HL-60/S4 (cell line): Measurements from ENCODE around the gene ZFC3H1.
"Not testable (repeated sequence)": the region's sequence is repeated elsewhere in the genome, so short reads cannot be mapped to it uniquely, and the experiment has no call there.

ENCODE experiments used
- in situ Hi-C: fragments of 300-500 bp; cut with MboI; formaldehyde crosslinking; loops from 2 replicates; pipeline ENCODE4 v1.14.3; 2022; ENCODE audit warnings: low sequenced_read_pairs

Gene ZFC3H1, protein sequence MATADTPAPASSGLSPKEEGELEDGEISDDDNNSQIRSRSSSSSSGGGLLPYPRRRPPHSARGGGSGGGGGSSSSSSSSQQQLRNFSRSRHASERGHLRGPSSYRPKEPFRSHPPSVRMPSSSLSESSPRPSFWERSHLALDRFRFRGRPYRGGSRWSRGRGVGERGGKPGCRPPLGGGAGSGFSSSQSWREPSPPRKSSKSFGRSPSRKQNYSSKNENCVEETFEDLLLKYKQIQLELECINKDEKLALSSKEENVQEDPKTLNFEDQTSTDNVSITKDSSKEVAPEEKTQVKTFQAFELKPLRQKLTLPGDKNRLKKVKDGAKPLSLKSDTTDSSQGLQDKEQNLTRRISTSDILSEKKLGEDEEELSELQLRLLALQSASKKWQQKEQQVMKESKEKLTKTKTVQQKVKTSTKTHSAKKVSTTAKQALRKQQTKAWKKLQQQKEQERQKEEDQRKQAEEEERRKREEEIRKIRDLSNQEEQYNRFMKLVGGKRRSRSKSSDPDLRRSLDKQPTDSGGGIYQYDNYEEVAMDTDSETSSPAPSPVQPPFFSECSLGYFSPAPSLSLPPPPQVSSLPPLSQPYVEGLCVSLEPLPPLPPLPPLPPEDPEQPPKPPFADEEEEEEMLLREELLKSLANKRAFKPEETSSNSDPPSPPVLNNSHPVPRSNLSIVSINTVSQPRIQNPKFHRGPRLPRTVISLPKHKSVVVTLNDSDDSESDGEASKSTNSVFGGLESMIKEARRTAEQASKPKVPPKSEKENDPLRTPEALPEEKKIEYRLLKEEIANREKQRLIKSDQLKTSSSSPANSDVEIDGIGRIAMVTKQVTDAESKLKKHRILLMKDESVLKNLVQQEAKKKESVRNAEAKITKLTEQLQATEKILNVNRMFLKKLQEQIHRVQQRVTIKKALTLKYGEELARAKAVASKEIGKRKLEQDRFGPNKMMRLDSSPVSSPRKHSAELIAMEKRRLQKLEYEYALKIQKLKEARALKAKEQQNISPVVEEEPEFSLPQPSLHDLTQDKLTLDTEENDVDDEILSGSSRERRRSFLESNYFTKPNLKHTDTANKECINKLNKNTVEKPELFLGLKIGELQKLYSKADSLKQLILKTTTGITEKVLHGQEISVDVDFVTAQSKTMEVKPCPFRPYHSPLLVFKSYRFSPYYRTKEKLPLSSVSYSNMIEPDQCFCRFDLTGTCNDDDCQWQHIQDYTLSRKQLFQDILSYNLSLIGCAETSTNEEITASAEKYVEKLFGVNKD (N-terminal part only)

DNA sequence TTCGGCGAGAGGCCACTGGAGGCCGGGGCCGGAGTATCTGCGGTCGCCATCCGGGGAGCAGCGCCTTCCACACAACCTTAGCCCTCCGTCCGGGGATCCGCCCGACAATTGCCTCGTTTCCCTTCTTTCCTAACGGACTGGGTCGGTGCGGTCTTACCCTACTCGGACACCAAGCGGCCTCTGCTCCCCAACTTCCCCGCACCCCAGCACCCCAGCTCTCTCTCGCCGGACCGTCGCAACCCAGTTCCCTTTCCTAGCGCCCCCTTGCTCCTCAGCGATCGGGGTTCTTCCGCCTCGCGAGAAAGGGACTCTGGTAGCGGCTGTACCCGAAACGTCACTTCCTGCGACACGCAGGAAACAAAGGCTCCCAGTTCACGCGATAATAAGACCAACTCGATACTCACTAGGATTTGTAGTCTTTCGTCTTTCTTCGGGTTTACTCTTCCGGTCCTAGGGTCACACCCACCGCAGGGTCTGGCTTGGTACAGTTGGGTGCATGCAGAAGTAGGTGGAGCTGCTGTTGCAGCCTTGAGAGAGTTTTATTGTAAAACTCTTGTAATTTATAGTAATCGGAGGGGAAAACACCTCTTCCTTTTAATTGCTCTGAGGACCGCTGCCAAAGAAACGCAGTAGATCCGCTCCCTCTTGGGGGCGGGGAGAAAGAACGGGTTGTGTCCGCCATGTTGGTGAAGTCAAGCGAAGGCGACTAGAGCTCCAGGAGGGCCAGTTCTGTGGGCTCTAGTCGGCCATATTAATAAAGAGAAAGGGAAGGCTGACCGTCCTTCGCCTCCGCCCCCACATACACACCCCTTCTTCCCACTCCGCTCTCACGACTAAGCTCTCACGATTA, at the start of gene ZFC3H1, which contains the start of gene THAP2:
Gene ZFC3H1, minus strand, starts transcription at position 288 of the 850 bp plus-strand sequence. Its CDS starts 238 bp downstream, at position 50.
Gene THAP2, plus strand, starts transcription at position 741 of the 850 bp plus-strand sequence. CDS start 209 bp downstream, outside the sequence.
- in situ Hi-C loops = no loop called here

DNA sequence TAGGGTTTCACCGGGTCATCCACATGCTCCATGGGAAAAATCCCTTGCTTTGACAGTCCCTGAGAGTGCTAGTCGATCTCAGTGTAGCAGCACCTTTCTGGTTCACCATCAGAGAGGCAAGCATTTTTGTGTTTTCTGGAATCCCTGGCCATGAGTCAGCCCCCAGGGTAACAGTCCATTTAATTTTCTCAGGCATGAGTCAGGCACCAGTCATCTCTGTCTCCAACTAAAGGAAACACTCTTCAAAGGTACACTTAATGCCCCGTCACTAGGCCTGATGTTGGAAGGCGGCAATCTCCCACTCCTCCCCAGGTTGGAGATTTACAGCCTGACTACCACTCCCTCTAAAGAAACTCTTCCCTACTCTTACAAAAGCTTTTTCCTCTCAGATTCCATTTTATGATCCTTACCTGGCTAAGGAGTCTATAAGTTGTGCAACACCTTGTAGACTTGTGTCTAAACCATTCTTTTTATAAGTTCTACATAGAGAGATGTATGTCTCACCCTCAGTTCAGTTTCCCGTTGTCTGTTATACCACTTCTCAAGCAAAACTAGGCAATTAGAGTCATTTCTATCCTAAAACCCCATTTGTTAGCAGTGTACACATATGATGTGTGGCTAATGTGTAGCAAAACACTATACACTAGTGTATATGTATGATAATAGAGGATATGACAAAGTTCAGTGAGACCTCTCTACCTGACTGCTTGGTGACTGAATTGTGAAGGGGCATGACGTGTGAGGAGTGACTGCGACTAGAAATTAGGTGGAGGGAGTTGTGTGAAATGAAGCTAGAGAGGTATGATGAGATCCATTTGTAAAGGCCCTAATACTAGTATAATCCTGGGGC, 46.9 kb upstream of the ZFC3H1 start:
- in situ Hi-C loops = no loop called here

DNA sequence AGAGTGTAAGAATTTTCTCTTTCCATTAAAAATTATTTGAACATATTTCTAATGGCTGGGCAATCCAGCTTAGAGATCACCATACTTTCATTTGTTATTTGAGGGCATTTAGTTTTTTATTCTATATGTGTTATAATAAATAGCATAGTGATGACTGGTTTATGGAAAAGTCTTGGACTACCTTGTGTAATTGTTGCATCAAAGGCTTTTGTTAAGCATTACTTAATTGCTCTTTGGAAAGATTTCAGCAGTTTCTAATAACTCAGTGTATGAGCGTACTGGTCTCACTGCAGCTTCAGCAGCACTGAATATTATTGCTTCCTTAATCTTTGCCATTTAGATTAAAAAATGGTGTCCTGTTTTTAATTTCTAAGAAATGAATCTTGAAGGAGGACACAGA, 45.0 kb upstream of the ZFC3H1 start:
- in situ Hi-C loops = no loop called here

DNA sequence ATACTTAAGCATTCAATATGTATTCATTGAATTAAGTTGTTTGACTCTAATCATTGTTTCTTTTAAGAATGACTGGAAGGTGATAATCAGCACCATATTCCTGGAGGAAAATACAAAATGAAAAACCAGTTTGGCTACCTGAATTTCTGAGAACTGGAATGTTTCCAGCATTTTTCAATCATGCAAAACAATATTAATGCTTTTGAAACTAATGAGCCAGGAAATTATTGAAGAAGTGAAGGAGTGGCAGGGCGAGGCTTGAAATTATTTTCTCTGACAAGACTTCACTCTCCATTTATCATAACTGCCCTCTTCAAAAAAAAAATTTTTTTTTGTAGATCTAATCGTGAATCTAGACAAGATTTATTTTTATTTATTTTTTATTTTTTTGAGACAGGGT, 41.3 kb upstream of the ZFC3H1 start:
- in situ Hi-C loops = no loop called here

DNA sequence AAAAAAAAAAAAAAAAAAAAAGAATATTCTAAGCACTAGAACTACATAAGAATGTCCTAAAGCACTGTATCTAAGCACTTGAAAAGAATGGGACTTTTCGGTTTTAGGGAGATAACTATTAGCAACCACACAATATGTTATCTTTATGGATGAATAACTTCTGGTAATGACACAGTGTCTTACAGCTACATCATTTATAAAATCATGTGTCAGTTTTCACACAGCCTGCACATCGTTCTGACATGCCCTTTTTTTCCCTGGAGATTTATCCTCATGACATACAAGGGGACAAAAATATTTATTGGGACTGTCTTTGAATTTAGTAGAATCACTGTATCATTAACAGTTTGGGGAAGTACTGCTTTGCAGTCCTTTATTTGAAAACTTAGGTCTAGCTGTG, 39.6 kb upstream of the ZFC3H1 start:
- in situ Hi-C loops = no loop called here

DNA sequence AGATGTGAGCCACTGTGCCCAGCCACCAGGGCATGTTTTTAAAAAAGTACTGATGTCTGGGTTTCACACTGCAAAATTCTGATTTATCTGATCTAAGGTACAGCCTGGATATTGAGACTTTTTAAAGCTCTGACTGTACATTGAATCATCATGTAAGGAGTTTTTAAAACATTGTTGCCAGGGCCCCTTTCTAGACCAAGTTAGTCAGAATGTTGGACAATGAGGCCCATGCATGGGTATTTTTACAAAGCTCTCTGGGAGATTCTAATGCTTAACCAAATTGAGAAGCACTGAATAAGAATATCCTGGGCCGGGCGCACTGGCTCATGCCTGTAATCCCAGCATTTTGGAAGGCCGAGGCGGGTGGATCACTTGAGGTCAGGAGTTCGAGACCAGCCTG, 38.9 kb upstream of the ZFC3H1 start:
- in situ Hi-C loops = no loop called here

DNA sequence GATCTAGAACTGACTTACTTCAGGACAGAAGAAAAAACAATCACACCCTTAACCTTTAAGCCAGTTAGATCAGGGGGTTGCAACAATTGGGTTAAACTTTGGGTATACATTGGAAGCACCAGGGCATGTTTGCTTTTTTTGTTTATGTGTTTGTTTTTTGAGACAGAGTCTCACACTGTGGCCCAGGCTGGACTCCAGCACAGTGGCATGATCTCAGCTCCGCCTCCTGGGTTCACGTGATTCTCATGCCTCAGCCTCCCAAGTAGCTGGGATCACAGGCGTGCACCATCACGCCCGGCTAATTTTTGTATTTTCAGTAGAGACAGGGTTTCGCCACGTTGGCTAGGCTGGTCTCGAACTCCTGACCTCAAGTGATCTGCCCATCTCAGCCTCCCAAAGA, 38.5 kb upstream of the ZFC3H1 start:
- in situ Hi-C loops = not testable (repeated sequence)

DNA sequence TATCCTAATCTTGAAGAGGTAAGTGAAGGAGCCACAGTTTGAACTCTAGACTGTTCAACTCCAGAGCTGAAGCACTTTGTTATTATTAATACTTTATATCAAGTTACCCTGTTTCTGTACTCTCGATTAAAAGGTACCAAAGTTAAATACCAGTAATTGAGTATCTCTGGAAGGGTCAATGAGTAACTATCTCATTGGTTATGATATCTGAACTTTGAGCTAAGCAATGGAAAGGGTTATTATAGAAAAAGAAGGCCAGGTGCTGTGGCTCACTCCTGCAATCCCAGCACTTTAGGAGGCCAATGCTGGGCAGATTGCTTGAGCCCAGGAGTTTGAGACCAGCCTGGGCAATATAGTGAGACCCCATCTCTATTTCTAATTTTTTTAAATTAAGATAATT, 32.1 kb upstream of the ZFC3H1 start:
- in situ Hi-C loops = no loop called here

DNA sequence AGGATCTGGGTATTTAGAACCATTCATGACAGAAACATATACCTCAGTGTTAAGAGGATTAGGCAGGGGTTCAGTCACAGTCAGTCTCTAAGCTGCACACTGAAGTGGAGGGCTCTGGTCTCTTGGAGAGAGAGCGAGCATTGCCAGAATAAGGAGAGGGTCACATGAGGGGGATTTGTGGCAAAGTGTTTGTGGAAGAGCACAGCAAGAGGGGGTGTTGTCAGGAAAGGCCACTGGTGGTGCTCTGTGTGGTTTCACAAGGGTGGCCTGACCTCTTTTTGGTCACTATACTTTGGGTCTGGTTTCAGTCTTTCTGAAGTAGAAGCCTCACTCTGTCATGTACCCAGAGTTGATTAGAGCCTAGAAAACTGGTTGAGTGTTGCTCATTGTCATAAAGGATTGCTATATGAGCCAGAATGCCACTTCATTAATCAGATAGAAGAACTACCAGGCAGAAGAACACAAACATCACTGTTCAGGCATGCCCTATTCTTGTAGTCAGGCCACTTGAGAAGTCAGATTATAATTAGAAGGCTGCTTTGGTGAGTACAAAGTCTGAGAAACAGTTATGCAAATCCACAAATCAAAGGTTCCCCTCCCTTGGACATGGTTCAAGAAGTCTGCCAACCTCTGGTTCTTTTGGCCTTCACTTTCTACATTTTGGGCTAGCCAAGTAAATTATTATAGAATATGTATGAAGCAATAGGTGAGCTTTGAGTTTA, 30.6 kb upstream of the ZFC3H1 start:
- in situ Hi-C loops = no loop called here

DNA sequence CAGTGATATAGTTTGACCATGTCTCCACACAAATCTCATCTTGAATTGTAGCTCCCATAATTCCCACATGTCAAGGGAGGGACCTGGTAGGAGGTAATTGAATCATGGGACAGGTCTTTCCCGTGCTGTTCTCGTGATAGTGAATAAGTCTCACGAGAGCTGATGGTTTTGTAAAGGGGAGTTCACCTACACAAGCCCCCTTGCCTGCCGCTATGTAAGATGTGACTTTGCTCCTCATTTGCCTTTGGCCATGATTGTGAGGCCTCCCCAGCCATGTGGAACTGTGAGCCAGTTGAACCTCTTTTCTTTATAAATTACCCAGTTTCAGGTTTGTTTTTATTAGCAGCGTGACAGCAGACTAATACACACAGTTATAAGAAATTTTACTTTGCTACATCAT, 30.0 kb upstream of the ZFC3H1 start:
- in situ Hi-C loops = not testable (repeated sequence)

DNA sequence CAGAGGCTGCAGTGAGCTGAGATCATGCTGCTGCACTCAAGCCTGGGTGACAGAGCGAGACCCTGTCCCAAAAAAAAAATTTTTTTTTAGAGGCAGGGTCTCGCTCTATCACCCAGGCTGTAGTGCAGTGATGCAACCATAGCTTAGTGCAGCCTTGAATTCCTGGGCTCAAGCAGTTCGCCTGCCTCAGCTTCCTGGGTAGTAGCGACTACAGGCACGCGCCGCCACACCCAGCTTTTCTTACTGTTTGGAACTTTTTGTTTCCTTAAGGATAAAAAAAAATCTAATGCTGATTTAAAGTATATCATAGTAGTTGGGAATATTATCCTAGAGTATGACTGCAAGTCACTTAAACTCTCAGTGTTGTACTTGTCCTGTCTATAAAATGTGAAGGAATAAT, 29.5 kb upstream of the ZFC3H1 start:
- in situ Hi-C loops = no loop called here

DNA sequence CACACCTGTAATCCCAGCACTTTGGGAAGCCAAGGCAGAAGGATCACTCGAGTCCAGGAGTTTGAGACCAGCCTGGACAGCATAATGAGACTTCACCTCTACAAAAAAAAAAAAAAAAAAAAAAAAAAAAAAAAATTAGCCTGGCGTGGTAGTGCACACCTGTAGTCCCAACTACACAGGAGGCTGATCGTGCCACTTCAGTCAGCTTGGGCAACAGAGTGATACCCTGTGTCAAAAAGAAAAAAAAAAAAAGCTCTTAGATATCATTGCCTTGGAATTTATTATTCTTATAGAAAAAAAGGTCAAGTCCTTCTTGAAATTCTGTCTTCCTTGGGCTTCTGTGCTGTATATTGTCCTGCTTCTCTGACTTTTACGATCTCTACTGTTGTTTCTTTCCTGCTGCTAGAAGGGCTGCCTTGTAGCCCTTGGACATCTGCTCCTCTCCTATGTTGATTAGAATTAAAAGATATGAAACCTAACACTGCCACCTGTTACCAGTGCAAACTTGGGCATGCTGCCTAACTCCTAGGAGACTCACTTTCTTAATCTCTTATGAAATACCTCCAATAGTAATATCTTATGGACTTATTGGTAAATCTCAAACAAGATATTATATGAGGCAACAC, 28.0 kb upstream of the ZFC3H1 start:
- in situ Hi-C loops = no loop called here

DNA sequence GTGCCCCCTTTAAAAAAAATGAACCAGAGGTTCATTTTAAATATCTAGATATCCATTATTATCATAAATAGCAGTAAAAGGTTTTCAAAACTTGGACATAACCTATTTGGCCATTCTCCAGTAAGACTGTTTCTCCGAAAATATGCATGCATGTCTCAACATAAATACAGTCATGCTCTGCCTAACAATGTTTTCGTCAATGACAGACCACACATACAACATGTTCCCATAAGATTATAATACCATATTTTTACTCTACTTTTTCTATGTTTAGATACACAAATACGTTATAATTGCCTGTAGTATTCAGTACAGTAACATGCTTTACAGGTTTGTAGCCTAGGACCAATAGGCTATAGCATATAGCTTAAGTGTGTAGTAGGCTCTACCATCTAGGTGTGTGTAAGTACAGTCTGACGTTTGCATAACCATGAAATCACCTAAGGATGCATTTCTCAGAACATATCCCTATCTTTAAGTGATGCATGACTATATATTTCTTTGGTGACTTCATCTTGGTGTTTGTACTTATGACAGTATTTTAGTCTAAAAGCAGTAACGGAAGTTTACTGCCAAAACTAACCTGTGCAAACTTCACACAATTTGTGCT, 25.4 kb upstream of the ZFC3H1 start:
- in situ Hi-C loops = no loop called here

DNA sequence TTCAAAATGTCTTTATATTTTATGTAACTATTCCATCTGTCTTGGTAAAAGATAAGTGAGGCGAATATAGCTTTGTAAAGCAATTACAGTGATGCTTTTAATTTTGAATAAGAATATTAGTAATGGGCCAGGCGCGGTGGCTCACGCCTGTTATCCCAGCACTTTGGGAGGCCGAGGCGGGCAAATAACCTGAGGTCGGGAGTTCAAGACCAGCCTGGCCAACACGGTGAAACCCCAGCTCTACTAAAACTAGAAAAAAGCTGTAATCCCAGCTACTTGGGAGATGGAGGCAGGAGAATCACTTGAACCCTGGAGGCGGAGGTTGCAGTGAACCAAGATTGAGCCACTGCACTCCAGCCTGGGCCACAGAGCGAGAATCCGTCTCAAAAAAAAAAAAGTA, 23.5 kb upstream of the ZFC3H1 start:
- in situ Hi-C loops = not testable (repeated sequence)

DNA sequence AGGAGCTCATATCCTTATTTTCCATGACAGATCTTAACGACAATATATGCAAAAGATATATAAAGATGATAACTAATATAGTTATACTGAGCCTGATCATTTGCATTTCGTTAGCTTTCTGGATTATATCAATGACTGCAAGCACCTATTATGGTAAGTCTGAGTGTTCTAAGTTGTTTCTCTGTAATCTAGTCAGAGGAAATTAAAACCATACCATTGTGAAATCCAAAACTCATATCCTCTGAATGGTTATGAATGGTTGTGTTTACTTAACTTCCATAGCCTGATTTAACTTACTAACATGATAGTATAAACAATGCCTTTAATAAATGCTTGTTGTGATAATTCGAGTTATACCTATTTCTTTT, 23.0 kb upstream of the ZFC3H1 start:
- in situ Hi-C loops = no loop called here

DNA sequence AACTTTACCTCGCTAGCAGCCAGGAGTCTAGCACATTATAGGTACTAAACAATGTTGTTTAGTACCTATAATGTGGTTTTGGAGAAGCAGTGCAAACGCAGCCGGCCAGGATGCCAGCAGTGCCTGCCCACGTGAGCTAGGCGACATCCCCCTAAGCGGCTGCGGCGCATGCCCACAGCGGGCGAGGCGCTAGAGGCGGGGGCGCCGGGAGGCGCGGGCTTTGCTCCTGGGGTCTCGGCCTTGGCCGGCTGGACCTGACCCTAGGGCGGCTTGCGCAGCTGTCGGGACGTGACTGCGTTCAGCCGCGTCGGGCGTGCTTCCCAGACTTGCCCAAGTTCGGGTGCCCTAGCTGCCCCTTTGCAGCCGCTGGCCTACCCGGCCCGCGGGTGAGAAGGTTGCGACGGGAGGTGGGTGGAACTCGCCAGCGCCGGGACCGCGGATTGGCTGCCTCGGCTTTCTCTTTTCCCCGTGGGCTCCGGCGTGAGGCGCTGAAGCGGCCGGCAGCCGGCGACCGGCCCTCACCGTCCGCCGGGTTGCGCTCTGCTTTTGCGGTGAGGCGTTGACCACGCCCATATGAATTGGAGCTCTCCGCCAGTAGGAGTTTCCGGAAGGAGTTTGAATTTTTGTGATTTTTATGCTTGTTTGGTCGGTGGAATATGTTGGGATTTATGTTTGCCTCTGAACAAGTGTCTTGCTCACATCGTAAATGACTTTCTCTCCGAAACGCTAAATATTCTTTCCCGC, 22.4 kb upstream of the ZFC3H1 start, which contains the start of gene TMEM19:
Gene TMEM19, plus strand, starts transcription at position 169 of the 744 bp plus-strand sequence. CDS start 599 bp downstream, outside the sequence.
- in situ Hi-C loops = no loop called here

DNA sequence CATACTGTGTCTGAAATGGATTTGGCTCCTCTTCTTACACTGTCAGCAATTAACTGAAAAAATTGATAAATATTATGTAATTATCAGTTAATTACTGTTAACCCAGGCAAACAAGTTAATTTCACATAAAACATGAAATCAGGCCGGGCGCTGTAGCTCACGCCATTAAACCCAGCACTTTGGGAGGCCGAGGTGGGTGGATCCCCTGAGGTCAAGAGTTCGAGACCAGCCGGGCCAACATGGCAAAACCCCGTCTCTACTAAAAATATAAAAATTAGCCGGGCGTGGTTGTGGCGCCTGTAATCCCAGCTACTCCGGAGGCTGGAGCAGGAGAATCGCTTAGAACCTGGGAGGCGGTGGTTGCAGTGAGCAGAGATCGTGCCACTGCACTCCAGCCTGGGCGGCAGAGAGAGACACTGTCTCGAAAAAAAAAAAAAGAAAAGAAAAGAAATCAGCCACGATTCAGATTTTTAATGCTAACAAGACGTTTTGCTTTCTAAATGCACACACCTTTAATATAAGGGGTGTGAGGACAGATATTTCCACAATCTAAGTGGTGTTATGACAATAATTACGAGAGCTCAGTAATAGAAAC, 21.8 kb upstream of the ZFC3H1 start:
- in situ Hi-C loops = no loop called here
